ENCODE measurements around the gene FST.

FST gene

DNA sequence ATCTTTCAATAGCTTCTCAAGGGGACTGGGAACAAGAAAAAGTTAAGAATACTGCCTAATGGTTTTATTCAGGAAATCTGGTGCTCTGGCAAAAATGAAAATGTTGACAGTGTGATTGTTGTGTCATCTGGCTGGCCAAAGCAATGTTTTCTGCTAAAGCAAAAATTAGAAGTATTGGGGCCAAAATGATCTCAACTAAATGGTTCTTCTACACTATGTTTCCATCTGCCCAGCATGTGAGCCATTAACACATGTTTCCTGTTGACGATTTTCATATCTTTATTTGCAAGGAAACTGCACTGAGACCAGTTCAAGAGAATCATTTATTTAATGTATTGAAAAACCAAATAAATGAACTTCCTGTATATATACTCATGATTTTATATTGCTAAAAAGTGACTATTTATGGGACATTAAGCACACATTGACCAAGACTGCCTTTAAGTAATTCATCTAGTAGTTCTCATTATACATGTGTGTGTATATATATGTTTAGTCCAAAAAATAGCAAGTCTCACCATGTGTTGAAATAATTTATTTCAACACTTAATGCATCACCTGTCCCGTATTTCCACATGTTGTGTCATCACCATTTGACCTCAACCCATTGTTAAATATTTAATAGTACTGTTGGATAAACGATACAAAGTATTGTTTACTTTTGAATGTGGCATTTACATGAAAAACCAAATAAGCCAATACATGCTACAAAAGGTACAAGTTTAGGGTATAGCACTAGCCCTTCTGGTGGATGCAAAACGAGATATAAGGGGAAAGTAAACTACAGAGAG lies 7.5 kb upstream of the FST start:
- no peak for DNase-seq (ENCODE audit: extremely low spot score, insufficient read length, low read depth)
- no peak for FAIRE-seq

DNA sequence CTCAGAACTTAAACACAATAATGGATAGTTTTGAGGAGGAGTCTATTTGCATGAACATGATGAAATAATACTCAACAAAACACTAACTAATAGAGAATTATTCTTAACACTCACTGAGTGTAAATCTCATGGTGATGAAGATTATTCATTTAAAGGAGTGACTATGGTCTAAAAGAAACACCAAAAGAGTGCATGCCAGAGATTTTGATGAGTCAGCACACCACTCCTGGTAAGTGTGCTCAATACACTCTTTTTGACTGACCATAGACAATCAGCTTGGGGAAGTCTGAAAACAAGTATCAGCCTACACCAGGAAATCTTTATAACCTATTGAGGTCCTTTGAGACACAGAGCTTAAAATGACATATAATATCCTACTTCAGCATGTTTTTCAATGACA lies 6.8 kb upstream of the FST start:
- DNase-seq (ENCODE audit: extremely low spot score, insufficient read length, low read depth) (no peak), FAIRE-seq (no peak)

DNA sequence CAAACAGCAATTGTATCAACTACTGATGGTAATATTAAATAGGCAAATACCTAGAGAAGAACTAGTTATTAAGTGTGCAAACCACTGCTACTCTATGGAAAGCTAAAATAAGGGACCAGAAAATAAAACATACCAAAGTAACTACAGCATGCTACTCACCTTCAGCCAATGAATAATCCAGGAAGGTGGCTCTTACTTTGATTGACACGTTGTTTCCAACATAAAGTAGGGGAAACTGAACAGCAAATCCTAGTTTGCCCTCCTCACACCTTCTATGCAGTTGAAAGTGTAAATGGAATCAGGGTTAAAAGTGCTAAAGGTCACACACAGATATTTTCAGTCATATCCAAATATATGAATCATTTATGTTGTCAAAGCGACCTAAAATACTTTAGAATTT lies 5.1 kb upstream of the FST start:
- DNase-seq (ENCODE audit: extremely low spot score, insufficient read length, low read depth), result no peak
- no peak for FAIRE-seq

DNA sequence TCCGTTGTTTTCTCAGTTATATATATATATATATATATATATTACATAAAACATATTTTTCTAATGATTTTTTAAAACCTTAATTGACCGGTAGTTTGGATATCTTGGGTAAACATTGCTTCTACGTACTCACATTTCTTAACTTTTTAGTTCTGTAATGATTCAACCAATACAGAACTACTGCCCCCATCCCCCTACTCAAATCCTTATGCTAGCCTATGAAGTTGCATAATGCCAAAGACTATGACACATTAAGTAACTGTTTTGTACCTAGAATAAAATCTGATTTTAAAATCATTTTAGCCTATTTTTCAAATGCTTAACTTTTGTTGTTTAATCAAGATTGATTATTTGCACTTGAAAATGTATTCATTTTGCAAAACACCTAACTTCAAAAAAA lies 4.4 kb upstream of the FST start:
- FAIRE-seq (no peak), DNase-seq (ENCODE audit: extremely low spot score, insufficient read length, low read depth) (no peak)

DNA sequence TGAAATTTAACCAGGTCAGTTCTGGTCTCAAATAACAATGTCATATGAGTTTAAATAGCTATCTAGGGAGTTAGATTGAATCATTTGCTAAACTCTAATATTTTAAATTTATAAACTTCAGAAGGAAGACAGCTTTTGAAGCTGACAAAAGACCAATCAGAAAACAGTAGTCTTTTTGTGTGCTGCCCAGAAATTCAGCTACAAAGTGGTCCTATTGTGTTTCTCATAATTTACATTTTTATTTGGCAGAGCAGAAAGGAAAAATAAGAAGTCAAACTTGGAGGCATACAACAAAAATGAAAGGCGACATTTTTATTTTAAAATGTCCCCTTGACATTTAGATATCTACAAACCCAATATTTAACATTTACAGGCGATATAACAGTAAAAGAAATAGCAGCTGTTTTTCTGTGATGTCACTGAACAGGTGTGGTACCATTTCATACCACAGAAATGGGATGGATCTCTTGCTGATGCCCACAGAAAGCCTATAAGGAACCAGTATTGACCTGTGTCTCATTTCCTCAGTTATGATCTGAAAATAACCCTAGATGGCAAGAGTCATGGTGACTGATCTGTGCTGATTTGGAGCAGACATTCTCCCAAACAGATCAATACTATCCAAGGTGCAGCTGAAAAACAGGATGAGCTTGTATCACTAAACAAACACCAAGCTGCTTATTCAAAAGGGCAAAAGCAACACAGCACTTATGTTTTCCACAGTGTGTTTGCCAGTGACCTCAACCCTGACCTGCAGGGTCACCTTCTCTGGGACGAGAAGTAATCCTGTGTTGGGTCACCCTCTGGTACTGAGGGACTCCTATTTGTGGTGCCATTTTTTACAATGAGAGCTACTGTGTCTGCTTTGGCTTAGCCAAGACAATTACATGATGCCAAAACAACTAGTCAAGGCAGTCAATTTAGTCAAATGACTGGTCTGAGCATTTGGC lies 3.6 kb upstream of the FST start:
- FAIRE-seq (no peak), DNase-seq (ENCODE audit: extremely low spot score, insufficient read length, low read depth) (no peak)

DNA sequence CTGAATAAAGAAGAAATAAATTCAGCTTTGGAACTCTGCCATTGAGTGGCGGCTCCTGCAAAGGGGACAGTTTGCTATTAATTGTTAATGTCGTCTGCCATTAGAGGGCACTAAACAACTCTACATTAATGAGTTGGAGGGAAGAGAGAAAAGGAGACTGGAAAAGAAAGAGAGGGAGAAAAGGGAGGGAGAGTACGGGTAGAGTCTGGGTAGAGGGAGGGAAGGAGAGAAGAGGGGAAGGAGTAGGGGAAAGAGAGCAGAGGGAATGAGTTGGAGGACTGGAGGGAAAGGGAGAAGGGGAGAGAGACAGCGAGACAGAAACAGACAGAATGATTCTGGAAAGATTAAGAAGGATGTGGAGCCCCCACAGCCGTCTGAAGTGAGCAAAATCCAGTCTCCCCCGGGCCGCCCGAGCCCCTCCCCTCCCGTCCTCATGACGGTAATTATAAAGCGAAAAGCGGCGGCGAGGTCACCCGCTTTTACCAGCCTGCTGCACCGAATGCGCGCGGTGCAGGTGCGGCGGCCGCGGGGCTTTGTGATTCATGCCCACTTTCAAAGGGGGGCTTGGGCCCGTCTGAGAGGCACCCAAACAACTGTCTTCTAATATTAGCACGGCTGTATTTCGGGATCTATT lies 1.9 kb upstream of the FST start:
- FAIRE-seq (peak; percentile 9), DNase-seq (ENCODE audit: extremely low spot score, insufficient read length, low read depth) (no peak)

DNA sequence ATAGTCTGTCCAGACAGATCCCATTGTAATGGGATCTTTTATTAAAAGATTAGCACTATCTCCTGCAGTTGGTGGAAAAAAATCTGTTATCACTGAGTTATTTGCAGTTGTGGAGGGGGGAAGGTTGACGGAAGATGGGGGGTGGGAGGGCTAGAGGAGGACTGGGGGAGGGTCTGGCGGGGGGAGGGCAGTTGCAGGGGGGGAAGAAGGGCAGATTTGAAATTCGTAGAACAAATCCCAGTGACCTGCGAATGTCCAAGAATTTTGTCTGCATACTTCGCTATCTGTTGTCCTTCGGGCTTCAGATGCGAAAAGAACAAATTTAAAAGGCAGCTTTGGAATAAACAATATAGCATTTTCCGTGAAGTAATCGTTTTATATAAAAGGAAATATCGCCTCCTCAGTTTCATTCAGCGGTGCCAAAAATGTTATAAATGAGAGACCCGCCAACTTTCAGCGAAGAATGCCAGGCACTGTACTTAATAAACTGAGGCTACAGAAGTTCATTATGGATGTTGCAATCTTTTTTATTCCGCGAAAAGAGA lies 1.3 kb upstream of the FST start:
- FAIRE-seq (no peak), DNase-seq (ENCODE audit: extremely low spot score, insufficient read length, low read depth) (no peak)

DNA sequence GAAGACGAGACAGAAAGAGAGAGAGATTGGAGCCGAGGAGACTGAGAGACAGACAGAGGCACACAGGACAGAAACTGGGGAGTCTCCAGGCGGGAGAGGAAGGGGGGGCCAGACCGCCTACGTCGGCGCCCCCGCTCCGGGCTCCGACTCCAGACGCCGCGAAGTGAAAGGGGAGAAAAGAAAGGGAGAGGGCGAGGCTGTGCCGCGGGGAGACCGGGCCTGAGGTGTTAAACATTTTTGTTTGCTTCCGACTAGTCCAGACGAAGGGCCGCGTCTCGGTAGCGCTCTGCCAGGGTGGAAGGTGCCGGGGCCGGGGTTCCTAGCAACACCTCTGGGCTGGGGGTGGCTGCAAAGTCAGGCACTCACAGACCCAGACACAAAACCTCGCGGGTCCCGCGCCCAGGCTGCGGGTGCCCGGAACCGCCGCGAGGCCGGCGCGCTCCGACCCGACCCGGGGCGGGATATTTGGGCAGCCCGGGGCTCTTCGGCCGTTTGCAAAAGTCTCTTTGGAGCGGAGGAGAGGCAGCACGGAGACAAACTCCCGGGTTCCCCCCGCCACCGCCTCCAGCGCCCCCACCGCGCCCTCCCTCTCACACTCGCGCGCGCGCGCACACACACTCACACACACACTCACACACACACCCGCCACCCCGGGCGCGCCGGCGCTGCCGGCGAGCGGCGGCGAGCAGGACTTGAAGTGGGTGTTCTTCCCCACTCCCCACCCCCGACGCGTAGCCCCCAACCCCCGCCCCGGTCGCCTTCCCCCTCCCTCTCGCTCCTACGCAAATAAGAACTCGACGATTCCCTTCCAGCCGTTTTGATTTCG lies 626 bp upstream of the FST start:
- DNase-seq (ENCODE audit: extremely low spot score, insufficient read length, low read depth), result no peak
- no peak for FAIRE-seq

DNA sequence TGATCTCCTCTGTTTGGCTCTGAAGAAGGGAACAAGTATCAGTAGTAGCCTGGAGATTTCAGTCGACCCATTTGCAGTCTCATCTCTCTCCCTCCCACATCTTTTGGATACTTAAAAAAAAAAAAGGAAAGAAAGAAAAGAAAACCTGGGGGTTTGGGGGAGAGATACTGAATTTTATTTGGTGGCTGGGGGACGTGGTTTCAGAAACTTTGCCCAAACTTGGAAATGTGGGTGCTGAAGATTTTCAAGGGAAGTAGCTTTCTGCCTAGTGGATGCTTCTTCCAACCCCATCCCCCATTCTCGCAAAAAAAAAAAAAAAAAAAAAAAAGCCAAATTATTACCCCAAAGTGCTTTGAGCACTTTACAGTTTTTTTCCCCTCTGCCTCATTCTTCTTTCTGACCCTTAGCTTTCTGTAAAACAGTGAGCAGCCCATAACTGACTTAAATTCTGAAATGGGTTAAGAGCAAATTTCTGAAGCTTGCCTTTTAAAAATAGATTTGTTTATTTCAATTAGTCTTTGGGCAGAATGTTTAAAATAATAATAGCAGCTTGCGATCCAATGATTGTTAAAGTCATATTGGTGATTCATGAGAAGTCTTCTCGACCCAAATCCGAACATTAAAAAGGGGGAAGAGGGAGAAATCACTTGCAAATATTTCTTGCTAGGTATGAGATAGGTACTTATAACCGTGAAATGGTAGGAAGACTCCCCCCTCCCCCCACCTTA lies 894 bp downstream of the FST start:
- DNase-seq (ENCODE audit: extremely low spot score, insufficient read length, low read depth) (no peak), FAIRE-seq (no peak)

DNA sequence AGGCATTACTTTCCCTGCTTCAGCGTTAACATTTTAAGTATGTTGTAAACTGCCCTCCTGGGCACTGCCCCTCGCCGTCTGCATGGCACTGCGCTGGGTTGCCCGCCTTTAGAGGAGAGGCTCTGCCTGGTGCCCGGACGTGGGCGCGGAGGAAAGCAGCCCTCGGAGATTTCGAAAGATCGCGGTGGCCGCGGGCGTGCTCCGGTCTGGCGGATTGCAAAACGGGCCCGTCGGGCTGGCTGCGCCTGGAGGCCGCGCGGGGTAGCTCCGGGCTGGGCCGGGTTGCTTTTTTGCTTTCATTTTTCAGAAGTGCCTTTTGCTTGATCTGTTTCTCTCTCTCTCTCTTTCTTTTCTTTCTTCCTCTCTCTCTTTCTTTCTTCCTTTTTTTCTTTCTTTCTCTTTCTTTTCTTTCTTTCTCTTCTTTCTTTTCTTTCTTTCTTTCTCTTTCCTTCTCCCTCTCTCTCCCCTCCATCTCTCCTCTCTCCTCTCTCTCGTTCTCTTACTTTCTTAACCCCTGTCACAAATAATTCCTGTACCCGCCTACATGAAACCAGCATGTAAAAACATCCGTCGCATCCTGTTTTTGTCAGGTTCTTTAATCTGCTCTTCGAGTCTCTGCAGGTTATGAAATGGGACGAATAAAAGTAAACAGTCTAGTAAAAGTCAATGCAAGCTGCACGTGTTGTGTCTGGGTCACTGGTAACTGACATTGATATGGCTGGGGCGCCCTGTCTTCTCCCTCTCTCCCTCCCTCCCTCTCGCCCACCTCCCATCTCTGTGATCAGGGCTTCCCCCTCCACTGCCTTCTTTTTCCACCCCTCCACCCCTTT lies 1.7 kb downstream of the FST start:
- peak; percentile 55 for FAIRE-seq

DNA sequence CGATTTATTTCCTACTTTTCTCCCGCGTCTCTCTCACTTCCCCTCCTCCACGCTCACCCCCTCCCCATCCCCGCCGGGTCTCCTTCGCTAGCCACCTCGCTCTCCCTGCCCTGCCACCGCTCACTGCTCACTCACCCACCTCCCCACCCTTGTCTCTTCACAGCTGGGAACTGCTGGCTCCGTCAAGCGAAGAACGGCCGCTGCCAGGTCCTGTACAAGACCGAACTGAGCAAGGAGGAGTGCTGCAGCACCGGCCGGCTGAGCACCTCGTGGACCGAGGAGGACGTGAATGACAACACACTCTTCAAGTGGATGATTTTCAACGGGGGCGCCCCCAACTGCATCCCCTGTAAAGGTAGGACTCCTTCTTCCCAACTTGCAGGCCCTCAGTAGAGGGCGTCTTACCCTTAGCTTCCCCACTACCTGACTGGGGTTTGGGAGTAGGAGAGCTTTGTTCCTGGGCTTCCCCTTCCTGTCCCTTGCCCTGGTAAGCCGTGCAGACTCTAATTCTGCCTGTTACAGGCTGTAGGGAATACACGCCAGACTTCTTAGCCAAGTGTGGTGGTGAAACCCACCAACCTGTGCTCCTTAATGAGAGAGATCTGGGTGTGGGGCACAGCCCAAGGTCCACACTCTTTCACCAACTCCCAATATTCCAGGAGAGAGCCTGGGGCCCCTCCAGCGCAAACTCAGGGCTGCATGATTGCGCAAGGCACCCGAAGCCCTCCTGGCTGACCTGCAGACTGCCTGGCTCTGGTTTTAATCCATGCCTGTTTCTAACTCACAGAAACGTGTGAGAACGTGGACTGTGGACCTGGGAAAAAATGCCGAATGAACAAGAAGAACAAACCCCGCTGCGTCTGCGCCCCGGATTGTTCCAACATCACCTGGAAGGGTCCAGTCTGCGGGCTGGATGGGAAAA lies 2.5 kb downstream of the FST start:
- DNase-seq (ENCODE audit: extremely low spot score, insufficient read length, low read depth) (no peak), FAIRE-seq (no peak)

More for the DNA sequence above, 1.7 kb downstream of the FST start:
- DNase-seq (ENCODE audit: extremely low spot score, insufficient read length, low read depth), result peak; percentile 42

DNA sequence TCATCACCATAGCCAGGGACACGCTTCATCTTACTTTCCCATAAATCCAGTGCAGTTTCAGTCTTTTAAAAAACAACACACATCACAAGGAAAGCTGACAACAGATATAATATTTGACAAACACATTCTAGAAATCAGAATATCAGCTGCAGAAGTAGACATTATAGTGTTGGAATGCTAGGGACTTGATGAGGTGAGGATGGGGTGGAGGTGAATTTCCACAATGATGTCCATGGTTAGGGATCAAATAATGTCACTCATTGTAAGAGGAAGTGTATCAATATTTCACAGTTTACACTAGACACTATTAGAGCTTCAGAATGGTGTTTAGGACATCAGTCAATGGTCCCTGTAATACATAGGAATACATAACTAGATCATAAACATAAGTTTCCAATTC lies 7.0 kb downstream of the FST start:
- FAIRE-seq (no peak), DNase-seq (ENCODE audit: extremely low spot score, insufficient read length, low read depth) (no peak)

DNA sequence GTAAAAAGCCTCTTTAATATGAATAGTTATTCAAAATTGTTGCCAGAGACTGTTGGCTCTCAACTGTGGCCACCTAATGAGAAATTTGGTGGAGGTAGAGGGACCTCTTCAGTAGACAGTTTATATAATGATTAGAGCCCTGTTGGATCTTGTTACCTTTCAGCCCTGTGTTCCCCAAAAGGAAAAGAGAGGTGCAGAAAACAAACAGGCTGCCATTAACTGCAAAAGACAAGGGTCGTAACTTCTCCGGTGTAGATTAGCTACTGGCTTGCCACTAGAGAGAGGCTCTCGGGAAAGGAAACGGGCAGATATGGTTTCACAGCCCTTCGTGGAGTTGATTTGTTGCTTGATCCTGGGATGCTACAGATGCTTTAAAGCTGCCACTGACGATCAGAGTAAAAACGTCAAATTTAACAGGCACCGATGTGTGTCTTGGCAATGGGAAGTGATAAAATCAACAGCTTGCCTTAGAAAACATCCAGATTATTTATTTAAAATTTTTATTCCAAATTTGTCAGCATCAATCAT lies 7.8 kb downstream of the FST start:
- DNase-seq (ENCODE audit: extremely low spot score, insufficient read length, low read depth), result no peak
- FAIRE-seq, result no peak

DNA sequence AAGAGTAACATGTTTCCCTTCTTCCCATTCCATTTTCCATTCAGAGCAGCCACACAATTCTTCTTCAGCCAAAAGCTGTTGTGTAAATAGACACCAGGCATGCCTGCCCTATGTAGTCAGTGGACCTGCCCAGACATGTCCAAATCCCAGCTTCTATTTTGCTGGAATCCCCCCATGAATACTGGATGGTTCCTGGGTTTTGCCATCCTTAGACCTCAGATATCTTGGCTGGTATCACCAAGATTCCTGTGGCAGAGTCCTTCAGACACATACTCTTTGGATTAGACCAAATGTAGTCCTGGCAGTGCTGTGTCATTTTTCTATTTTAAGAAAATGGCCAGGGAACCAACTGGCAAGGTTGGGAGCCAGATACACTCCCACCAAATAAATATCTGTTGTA lies 10.3 kb downstream of the FST start:
- no peak for FAIRE-seq
- no peak for DNase-seq (ENCODE audit: extremely low spot score, insufficient read length, low read depth)

DNA sequence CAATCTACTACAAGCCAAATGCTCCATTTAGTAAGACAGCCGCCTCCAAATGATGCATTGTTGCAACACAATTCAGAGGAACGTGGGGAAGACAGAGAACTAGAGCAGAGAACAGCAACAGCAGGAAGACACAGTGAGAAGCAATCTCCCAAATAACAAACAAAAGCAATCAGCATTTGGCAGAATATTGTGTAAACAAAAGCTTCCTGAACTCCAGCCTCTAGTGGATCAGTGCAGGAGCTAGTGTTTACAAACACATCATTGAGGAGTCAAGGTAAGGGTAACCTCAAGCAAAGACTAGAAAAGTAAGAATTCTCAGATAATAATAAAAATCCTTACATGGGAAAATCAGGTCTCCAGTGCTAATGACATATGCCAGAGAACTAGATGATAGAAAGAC lies 20.6 kb downstream of the FST start:
- FAIRE-seq (no peak), DNase-seq (ENCODE audit: extremely low spot score, insufficient read length, low read depth) (no peak)

DNA sequence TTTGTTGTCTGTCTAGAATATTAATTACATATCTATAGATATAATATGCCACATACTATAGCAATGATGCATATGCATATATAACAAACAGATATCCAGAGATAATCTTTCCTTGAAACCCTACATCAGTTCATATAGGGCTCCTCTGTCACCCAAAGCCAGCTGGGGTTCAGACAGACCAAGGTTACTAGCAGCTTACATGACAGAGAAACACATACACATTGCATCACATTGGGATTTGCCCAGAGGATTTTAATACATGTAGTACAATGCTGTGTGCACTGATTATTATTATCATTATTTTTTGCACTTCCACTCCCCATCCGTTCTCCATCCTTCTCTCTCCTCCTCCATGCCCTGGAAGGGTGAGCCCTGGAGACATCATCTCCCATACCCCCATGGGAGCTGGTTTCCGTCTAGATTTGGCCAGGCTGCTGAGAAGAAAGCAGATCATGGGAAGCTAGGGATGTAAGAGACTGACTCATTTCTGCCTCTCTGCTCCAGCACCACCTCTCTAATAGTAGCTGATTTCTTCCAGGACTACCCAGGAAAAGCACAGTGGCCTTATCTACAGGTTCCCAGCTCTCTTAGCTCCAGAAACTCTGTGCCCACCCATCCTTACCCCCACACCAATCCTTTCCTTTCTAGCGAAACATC lies 23.3 kb downstream of the FST start:
- no peak for FAIRE-seq
- no peak for DNase-seq (ENCODE audit: extremely low spot score, insufficient read length, low read depth)

Data from GM18507 (cell line).